HEK293 (cell line): ENCODE measurements around the gene MLH3.

Source experiments
- CTCF ChIA-PET: fragments of 350-600 bp; formaldehyde crosslinking; extraction: SDS; loops from one replicate; lab custom pipeline; 2021; ENCODE audit warnings: antibody characterized with exemption; lab: Yijun Ruan, JAX
- POLR2A ChIA-PET: fragments of 300-600 bp; formaldehyde crosslinking; extraction: SDS; loops from one replicate; lab custom pipeline; 2020; ENCODE audit warnings: antibody characterized with exemption, inconsistent platforms; lab: Yijun Ruan, JAX
- H3K27ac ChIP-seq: fragments of 200-500 bp; sonication (Bioruptor generic); 2 replicates; pipeline ENCODE4 v1.5.1; 2014; ENCODE audit warnings: low read depth, low read length, control low read depth, inconsistent platforms; ENCODE audit errors: extremely low read depth
- H3K36me3 ChIP-seq, 2 experiments: fragments of 200-500 bp in 1 of 2; sonication (Bioruptor generic) in 1 of 2; 1 replicate in 1 of 2; 2 replicates in 1 of 2; pipeline ENCODE4 v1.5.1; 2014 to 2017; ENCODE audit warnings: inconsistent platforms in 2 of 2, low read length in 2 of 2; ENCODE audit not compliant: control insufficient read depth in 2 of 2, insufficient read depth in 1 of 2
- H3K4me1 ChIP-seq: fragments of 200-500 bp; sonication (Bioruptor generic); 2 replicates; pipeline ENCODE4 v1.5.1; 2014; ENCODE audit warnings: mild to moderate bottlenecking, low read length, inconsistent platforms; ENCODE audit not compliant: control insufficient read depth, insufficient read depth
- H3K4me3 ChIP-seq: 2 replicates; pipeline ENCODE4 v1.5.1; 2011; ENCODE audit warnings: low read depth, mild to moderate bottlenecking, control low read depth, low read length, moderate library complexity
- H3K9me3 ChIP-seq: fragments of 200-500 bp; sonication (Bioruptor generic); 2 replicates; pipeline ENCODE4 v1.5.1; 2014; ENCODE audit warnings: low read depth, low read length, inconsistent platforms; ENCODE audit not compliant: control insufficient read depth, insufficient read depth
- EGR2 ChIP-seq: fragments of 450-650 bp; formaldehyde crosslinking; IDR thresholded peaks from 2 replicates; pipeline ENCODE4 v1.5.1; 2016; ENCODE audit warnings: low read depth, missing biosample characterization, missing genetic modification characterization
- GLIS1 ChIP-seq: fragments of 450-650 bp; formaldehyde crosslinking; IDR thresholded peaks from 2 replicates; pipeline ENCODE4 v1.5.1; 2016; ENCODE audit warnings: missing biosample characterization, missing genetic modification characterization
- KLF1 ChIP-seq: fragments of 450-650 bp; formaldehyde crosslinking; IDR thresholded peaks from 2 replicates; pipeline ENCODE4 v1.5.1; 2016; ENCODE audit warnings: missing biosample characterization, missing genetic modification characterization
- OSR2 ChIP-seq: fragments of 450-650 bp; formaldehyde crosslinking; IDR thresholded peaks from 2 replicates; pipeline ENCODE4 v1.5.1; 2016; ENCODE audit warnings: missing biosample characterization, missing genetic modification characterization
- PATZ1 ChIP-seq: fragments of 450-650 bp; formaldehyde crosslinking; IDR thresholded peaks from 2 replicates; pipeline ENCODE4 v1.5.1; 2016; ENCODE audit warnings: missing biosample characterization, missing genetic modification characterization
- RBAK ChIP-seq: fragments of 450-650 bp; formaldehyde crosslinking; IDR thresholded peaks from 2 replicates; pipeline ENCODE4 v1.5.1; 2016; ENCODE audit warnings: missing biosample characterization, missing genetic modification characterization
- YY1 ChIP-seq: fragments of 450-650 bp; formaldehyde crosslinking; IDR thresholded peaks from 2 replicates; pipeline ENCODE4 v1.5.1; 2018; ENCODE audit warnings: missing biosample characterization, missing genetic modification characterization
- ZBTB10 ChIP-seq: fragments of 450-650 bp; formaldehyde crosslinking; IDR thresholded peaks from 2 replicates; pipeline ENCODE4 v1.5.1; 2016; ENCODE audit warnings: missing biosample characterization, missing genetic modification characterization
- ZBTB26 ChIP-seq: fragments of 450-650 bp; formaldehyde crosslinking; optimal IDR thresholded peaks from 2 replicates; pipeline ENCODE3; 2016; ENCODE audit warnings: missing biosample characterization, mild to moderate bottlenecking, missing genetic modification characterization
- ZIC2 ChIP-seq: fragments of 450-650 bp; formaldehyde crosslinking; IDR thresholded peaks from 2 replicates; pipeline ENCODE4 v1.5.1; 2016; ENCODE audit warnings: missing biosample characterization, missing genetic modification characterization
- ZNF132 ChIP-seq: fragments of 450-650 bp; formaldehyde crosslinking; IDR thresholded peaks from 2 replicates; pipeline ENCODE4 v1.5.1; 2017; ENCODE audit warnings: missing biosample characterization, missing genetic modification characterization, borderline replicate concordance
- ZNF280D ChIP-seq: fragments of 450-650 bp; formaldehyde crosslinking; IDR thresholded peaks from 2 replicates; pipeline ENCODE4 v1.5.1; 2016; ENCODE audit warnings: missing biosample characterization, missing genetic modification characterization
- ZNF354C ChIP-seq: fragments of 450-650 bp; formaldehyde crosslinking; IDR thresholded peaks from 2 replicates; pipeline ENCODE4 v1.5.1; 2016; ENCODE audit warnings: missing biosample characterization, missing genetic modification characterization, low read depth, borderline replicate concordance
- ZNF501 ChIP-seq: fragments of 450-650 bp; formaldehyde crosslinking; IDR thresholded peaks from 2 replicates; pipeline ENCODE4 v1.5.1; 2016; ENCODE audit warnings: missing biosample characterization, missing genetic modification characterization
- ZNF580 ChIP-seq: fragments of 450-650 bp; formaldehyde crosslinking; IDR thresholded peaks from 2 replicates; pipeline ENCODE4 v1.5.1; 2016; ENCODE audit warnings: missing biosample characterization, missing genetic modification characterization
- ZNF623 ChIP-seq: fragments of 450-650 bp; formaldehyde crosslinking; IDR thresholded peaks from 2 replicates; pipeline ENCODE4 v1.5.1; 2016; ENCODE audit warnings: missing biosample characterization, missing genetic modification characterization
- ZNF639 ChIP-seq: fragments of 450-650 bp; formaldehyde crosslinking; IDR thresholded peaks from 2 replicates; pipeline ENCODE4 v1.5.1; 2016; ENCODE audit warnings: missing biosample characterization, missing genetic modification characterization
- ZNF677 ChIP-seq: fragments of 450-650 bp; IDR thresholded peaks from 2 replicates; pipeline ENCODE4 v1.5.0; 2018; ENCODE audit warnings: missing biosample characterization, mild to moderate bottlenecking, missing genetic modification characterization, moderate library complexity
- ZSCAN4 ChIP-seq: fragments of 450-650 bp; formaldehyde crosslinking; IDR thresholded peaks from 2 replicates; pipeline ENCODE4 v1.5.1; 2017; ENCODE audit warnings: missing biosample characterization, missing genetic modification characterization
- ZSCAN5A ChIP-seq: fragments of 450-650 bp; formaldehyde crosslinking; IDR thresholded peaks from 2 replicates; pipeline ENCODE4 v1.5.1; 2016; ENCODE audit warnings: missing biosample characterization, missing genetic modification characterization

Gene MLH3

GRCh38 chr14:74979029-74979428 lies 72.2 kb downstream of the MLH3 start:
- ChIA-PET CTCF (interaction anchor here (1.0 to 1.1 kb wide), 2 partner anchors 9 to 110 kb away, joined by 3 read pairs; no protein-coding TSS in a partner anchor), POLR2A (no interaction called here)
- no peak overlapping the region for H3K27ac ChIP-seq
- no peaks in the 10 kb centered on the region; the same call in 1 of the 2 replicates for H3K4me1 ChIP-seq
- no peak overlapping the region for H3K4me3 ChIP-seq
- H3K9me3 ChIP-seq = no peaks in the 10 kb centered on the region
- TF ChIP-seq ZNF580 (tag by site-specific recombination) (no peak), ZSCAN4 (tag by site-specific recombination) (no peak), ZNF132 (tag by site-specific recombination) (no peak)
- H3K36me3 ChIP-seq = no peaks in the 10 kb centered on the region

GRCh38 chr14:74978416-74978947 lies 72.8 kb downstream of the MLH3 start:
- Histone ChIP-seq H3K4me1 (no peaks in the 10 kb centered on the region; the same call in 1 of the 2 replicates), H3K36me3 (no peaks in the 10 kb centered on the region), H3K27ac (no peak overlapping the region), H3K9me3 (no peaks in the 10 kb centered on the region), H3K4me3 (no peak overlapping the region)
- ChIA-PET CTCF (interaction anchor here (0.8 to 1.0 kb wide), 2 partner anchors 33 to 110 kb away, joined by 3 to 5 read pairs; no protein-coding TSS in a partner anchor), POLR2A (no interaction called here)
- TF ChIP-seq ZBTB26 (no peak), ZNF639 (tag by site-specific recombination) (no peak), ZNF677 (tag by site-specific recombination) (no peak), ZSCAN5A (no peak), PATZ1 (tag by site-specific recombination) (peak; percentile 48; the same call in 1 of the 2 replicates), ZNF354C (tag by site-specific recombination) (no peak), ZNF132 (tag by site-specific recombination) (no peak), ZNF501 (no peak), ZNF623 (tag by site-specific recombination) (no peak), ZBTB10 (tag by site-specific recombination) (no peak), RBAK (tag by site-specific recombination) (no peak), ZIC2 (tag by site-specific recombination) (peak; percentile 97), GLIS1 (tag by site-specific recombination) (peak; percentile 89), KLF1 (tag by site-specific recombination) (no peak), ZNF280D (tag by site-specific recombination) (no peak), EGR2 (tag by site-specific recombination) (peak; percentile 6; the same call in 1 of the 2 replicates), YY1 (tag by site-specific recombination) (no peak), OSR2 (tag by site-specific recombination) (0 out of 2 replicates have a peak, but pooled peaks have one; percentile 15)
